Activated T-cell treated with anti-CD3 and anti-CD28 coated beads, Interleukin-2, amount 50 U/mL, for 24 hours (primary cell): ENCODE results near the gene ORM1.

Source experiments
- DNase-seq: peaks from one replicate; pipeline ENCODE4 v3.0.0-alpha.2; 2020
- H3K27ac Mint-ChIP-seq: 2 replicates; pipeline ENCODE4 v1.8.0; 2020; ENCODE audit warnings: mild to moderate bottlenecking, mixed read lengths
- H3K27me3 Mint-ChIP-seq: 2 replicates; pipeline ENCODE4 v1.8.0; 2020; ENCODE audit warnings: mixed read lengths
- H3K36me3 Mint-ChIP-seq: 2 replicates; pipeline ENCODE4 v1.8.0; 2020; ENCODE audit warnings: low read depth, mixed read lengths
- H3K4me1 Mint-ChIP-seq: 2 replicates; pipeline ENCODE4 v1.8.0; 2020; ENCODE audit warnings: low read depth, mixed read lengths
- H3K4me3 Mint-ChIP-seq: 2 replicates; pipeline ENCODE4 v1.8.0; 2020; ENCODE audit warnings: mild to moderate bottlenecking, moderate library complexity, mixed read lengths
- H3K9me3 Mint-ChIP-seq: 2 replicates; pipeline ENCODE4 v1.8.0; 2020; ENCODE audit warnings: mixed read lengths

The ORM1 gene

GRCh38 chr9:114346146-114346545, 23.2 kb downstream of the ORM1 start:
- Mint-ChIP-seq H3K9me3 (no peaks in the 10 kb centered on the region), H3K4me1 (peaks cover 47% of the 10 kb centered on the region), H3K27ac (peak overlapping the region; percentile 87), H3K27me3 (no peaks in the 10 kb centered on the region), H3K36me3 (peaks cover 95% of the 10 kb centered on the region), H3K4me3 (no peak overlapping the region)
- DNase-seq: no peak

- Mint-ChIP-seq H3K27me3 (no peaks in the 10 kb centered on the region), H3K4me1 (peaks cover 52% of the 10 kb centered on the region), H3K9me3 (no peaks in the 10 kb centered on the region), H3K27ac (peak overlapping the region; percentile 96), H3K4me3 (no peak overlapping the region), H3K36me3 (peaks cover 94% of the 10 kb centered on the region)
- no peak for DNase-seq
These were observed 24.8 kb downstream of the ORM1 start for GRCh38 chr9:114347675-114348074.

- peaks cover 94% of the 10 kb centered on the region for H3K36me3 Mint-ChIP-seq
These were observed 25.5 kb downstream of the ORM1 start for GRCh38 chr9:114348261-114348905.

GRCh38 chr9:114348906-114349482, 26.1 kb downstream of the ORM1 start:
- peaks cover 93% of the 10 kb centered on the region for H3K36me3 Mint-ChIP-seq

More at GRCh38 chr9:114348261-114348905, 25.5 kb downstream of the ORM1 start:
- DNase-seq: no peak
- H3K9me3 Mint-ChIP-seq: no peaks in the 10 kb centered on the region
- H3K27me3 Mint-ChIP-seq: no peaks in the 10 kb centered on the region
- H3K27ac Mint-ChIP-seq: peak overlapping the region; percentile 96
- H3K4me1 Mint-ChIP-seq: peaks cover 57% of the 10 kb centered on the region
- H3K4me3 Mint-ChIP-seq: peak overlapping the region; percentile 42

GRCh38 chr9:114349713-114350480, 27.0 kb downstream of the ORM1 start:
- H3K4me1 Mint-ChIP-seq: peaks cover 64% of the 10 kb centered on the region
- H3K27ac Mint-ChIP-seq: peak overlapping the region; percentile 96
- no peaks in the 10 kb centered on the region for H3K27me3 Mint-ChIP-seq

More at GRCh38 chr9:114348906-114349482, 26.1 kb downstream of the ORM1 start:
- DNase-seq: peak; percentile 88
- H3K9me3 Mint-ChIP-seq: no peaks in the 10 kb centered on the region
- H3K4me1 Mint-ChIP-seq: peaks cover 61% of the 10 kb centered on the region
- H3K27me3 Mint-ChIP-seq: no peaks in the 10 kb centered on the region
- peak overlapping the region; percentile 42 for H3K4me3 Mint-ChIP-seq
- peak overlapping the region; percentile 96 for H3K27ac Mint-ChIP-seq

GRCh38 chr9:114350636-114351401, 27.9 kb downstream of the ORM1 start:
- Mint-ChIP-seq H3K27ac (peak overlapping the region; percentile 96), H3K27me3 (no peaks in the 10 kb centered on the region), H3K4me1 (peaks cover 67% of the 10 kb centered on the region), H3K9me3 (no peaks in the 10 kb centered on the region), H3K4me3 (no peak overlapping the region), H3K36me3 (peaks cover 90% of the 10 kb centered on the region)
- DNase-seq: no peak

More at GRCh38 chr9:114349713-114350480, 27.0 kb downstream of the ORM1 start:
- Mint-ChIP-seq H3K36me3 (peaks cover 89% of the 10 kb centered on the region), H3K4me3 (no peak overlapping the region), H3K9me3 (no peaks in the 10 kb centered on the region)
- no peak for DNase-seq

GRCh38 chr9:114351932-114352331, 29.0 kb downstream of the ORM1 start:
- Mint-ChIP-seq H3K36me3 (peaks cover 90% of the 10 kb centered on the region), H3K9me3 (no peaks in the 10 kb centered on the region), H3K4me1 (peaks cover 65% of the 10 kb centered on the region), H3K27ac (peak overlapping the region; percentile 82), H3K27me3 (no peaks in the 10 kb centered on the region), H3K4me3 (no peak overlapping the region)
- DNase-seq: no peak

- Mint-ChIP-seq H3K27ac (peak overlapping the region; percentile 85), H3K36me3 (peaks cover 92% of the 10 kb centered on the region), H3K4me1 (peaks cover 51% of the 10 kb centered on the region), H3K9me3 (no peaks in the 10 kb centered on the region), H3K27me3 (no peaks in the 10 kb centered on the region), H3K4me3 (no peak overlapping the region)
- no peak for DNase-seq
These were observed 32.9 kb downstream of the ORM1 start for GRCh38 chr9:114355821-114356220.

GRCh38 chr9:114356792-114357191, 33.9 kb downstream of the ORM1 start:
- no peak overlapping the region for H3K4me3 Mint-ChIP-seq
- no peak for DNase-seq
- H3K36me3 Mint-ChIP-seq: peaks cover 94% of the 10 kb centered on the region
- no peaks in the 10 kb centered on the region for H3K9me3 Mint-ChIP-seq
- peak overlapping the region; percentile 91 for H3K27ac Mint-ChIP-seq
- peaks cover 54% of the 10 kb centered on the region for H3K4me1 Mint-ChIP-seq
- no peaks in the 10 kb centered on the region for H3K27me3 Mint-ChIP-seq

GRCh38 chr9:114357360-114357759, 34.5 kb downstream of the ORM1 start:
- Mint-ChIP-seq H3K4me1 (peaks cover 52% of the 10 kb centered on the region), H3K27ac (peak overlapping the region; percentile 91), H3K27me3 (no peaks in the 10 kb centered on the region), H3K4me3 (no peak overlapping the region), H3K9me3 (no peaks in the 10 kb centered on the region), H3K36me3 (peaks cover 94% of the 10 kb centered on the region)
- DNase-seq: no peak

GRCh38 chr9:114357911-114358328, 35.0 kb downstream of the ORM1 start:
- peaks cover 94% of the 10 kb centered on the region for H3K36me3 Mint-ChIP-seq
- no peak overlapping the region for H3K4me3 Mint-ChIP-seq
- peak overlapping the region; percentile 91 for H3K27ac Mint-ChIP-seq
- no peaks in the 10 kb centered on the region for H3K9me3 Mint-ChIP-seq
- no peak for DNase-seq
- no peaks in the 10 kb centered on the region for H3K27me3 Mint-ChIP-seq
- H3K4me1 Mint-ChIP-seq: peaks cover 53% of the 10 kb centered on the region

GRCh38 chr9:114359801-114360200, 36.9 kb downstream of the ORM1 start:
- Mint-ChIP-seq H3K27ac (peak overlapping the region; percentile 94), H3K27me3 (no peaks in the 10 kb centered on the region), H3K4me1 (peaks cover 62% of the 10 kb centered on the region), H3K36me3 (peaks cover 100% of the 10 kb centered on the region), H3K4me3 (no peak overlapping the region), H3K9me3 (no peaks in the 10 kb centered on the region)
- no peak for DNase-seq

- Mint-ChIP-seq H3K9me3 (no peaks in the 10 kb centered on the region), H3K27me3 (no peaks in the 10 kb centered on the region), H3K4me1 (peaks cover 71% of the 10 kb centered on the region), H3K36me3 (peaks cover 97% of the 10 kb centered on the region), H3K27ac (peak overlapping the region; percentile 94), H3K4me3 (no peak overlapping the region)
- DNase-seq: no peak
These were observed 38.6 kb downstream of the ORM1 start for GRCh38 chr9:114361542-114361941.

GRCh38 chr9:114362394-114362793, 39.5 kb downstream of the ORM1 start:
- Mint-ChIP-seq H3K4me1 (peaks cover 78% of the 10 kb centered on the region), H3K27ac (peak overlapping the region; percentile 94), H3K36me3 (peaks cover 96% of the 10 kb centered on the region), H3K27me3 (no peaks in the 10 kb centered on the region), H3K9me3 (no peaks in the 10 kb centered on the region), H3K4me3 (no peak overlapping the region)
- DNase-seq: no peak
